HK-2 (cell line): Measurements from ENCODE around the gene FAM43A.
A peak's percentile ranks its signal among the peaks of the same experiment; 100 is the strongest.

ENCODE experiments used
- DNase-seq: peaks from one replicate; pipeline ENCODE4 v3.0.0-alpha.2; 2018; ENCODE audit not compliant: unreplicated experiment

FAM43A gene, protein sequence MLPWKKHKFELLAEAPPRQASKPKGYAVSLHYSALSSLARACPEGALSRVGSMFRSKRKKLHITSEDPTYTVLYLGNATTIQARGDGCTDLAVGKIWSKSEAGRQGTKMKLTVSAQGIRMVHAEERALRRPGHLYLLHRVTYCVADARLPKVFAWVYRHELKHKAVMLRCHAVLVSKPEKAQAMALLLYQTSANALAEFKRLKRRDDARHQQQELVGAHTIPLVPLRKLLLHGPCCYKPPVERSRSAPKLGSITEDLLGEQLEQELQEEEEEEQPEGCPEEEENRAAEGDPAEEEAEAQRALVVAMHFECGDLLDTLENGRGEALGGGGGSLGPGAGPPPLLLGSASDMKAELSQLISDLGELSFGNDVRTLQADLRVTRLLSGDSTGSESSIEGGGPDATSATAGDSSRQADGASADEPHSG

DNA sequence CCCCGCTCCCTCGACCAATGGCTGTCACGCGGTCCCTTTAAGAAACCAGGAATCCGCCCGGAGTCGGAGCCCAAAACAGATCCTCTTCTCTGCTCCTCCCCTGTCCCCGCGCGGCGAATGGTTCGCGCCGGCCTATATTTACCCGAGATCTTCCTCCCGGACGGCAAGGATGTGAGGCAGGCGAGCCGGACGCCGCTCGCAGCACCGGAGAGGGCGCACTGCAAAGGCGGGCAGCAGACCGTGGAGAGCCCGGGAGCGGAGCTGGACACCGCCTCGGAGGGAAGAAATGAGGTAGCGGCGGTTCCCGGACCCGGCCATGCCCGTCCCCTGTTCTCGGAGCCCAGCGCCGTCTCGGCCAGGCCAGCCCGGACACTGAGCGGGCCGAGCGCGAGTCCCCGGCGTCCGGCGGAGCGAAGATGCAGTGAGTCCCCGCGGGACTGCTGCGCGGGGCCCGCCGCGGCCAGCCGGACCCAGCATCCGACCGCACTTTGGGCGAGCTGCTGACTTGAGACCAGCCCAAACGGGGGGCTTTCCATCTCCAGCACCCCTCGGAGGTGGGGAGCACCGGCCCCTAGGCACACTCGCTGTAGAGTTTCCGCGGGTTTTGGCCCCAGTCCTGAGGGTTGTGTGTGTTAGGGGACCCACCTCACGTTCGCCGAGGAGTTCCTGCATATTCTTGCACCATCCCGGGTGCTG lies at the start of gene FAM43A:
FAM43A (plus strand) TSS at position 166 of the 696 bp plus-strand sequence. CDS start 944 bp downstream, outside the sequence.
- DNase-seq = peak; percentile 80

- no peak for DNase-seq
These were observed 48.6 kb upstream of the FAM43A start for GRCh38 chr3:194637066-194637465.

DNA sequence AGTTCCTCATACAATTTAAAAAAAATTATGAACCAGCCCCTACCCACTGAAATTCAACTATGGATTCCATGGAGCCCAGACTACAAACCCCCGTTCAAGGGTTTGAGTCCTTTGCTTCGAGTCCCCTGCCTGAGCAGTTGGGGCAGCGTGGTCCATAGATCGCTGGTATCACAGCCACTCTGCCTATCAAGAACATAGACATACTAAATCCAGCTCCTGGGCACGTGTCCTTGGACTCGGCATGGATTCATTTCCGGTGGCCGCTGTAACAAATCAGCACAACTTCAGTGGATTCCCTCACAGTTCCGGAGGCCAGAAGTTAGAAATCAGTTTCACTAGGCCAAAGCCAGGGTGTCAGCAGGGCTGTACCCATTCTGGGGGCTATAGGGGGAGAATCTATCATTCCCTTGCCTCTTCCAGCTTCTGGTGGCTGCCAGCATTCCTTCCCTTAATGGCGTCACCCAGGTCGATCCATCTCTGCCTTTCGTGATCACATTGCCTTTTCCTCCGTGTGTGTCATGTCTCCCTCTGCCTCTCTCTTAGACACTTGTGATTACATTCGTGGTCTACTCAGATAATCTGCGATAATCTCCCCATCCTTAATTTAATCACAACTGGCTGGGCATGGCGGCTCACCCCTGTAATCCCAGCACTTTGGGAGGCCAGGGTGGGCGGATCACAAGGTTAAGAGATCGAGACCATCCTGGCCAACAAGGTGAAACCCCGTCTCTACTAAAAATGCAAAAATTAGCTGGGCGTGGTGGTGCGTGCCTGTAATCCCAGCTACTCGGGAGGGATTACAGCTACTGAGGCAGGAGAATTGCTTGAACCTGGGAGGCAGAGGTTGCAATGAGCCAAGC lies 47.9 kb upstream of the FAM43A start:
- no peak for DNase-seq

GRCh38 chr3:194638991-194639605 lies 46.6 kb upstream of the FAM43A start:
- no peak for DNase-seq

- no peak for DNase-seq
These were observed 44.9 kb upstream of the FAM43A start for GRCh38 chr3:194640829-194641228.

DNA sequence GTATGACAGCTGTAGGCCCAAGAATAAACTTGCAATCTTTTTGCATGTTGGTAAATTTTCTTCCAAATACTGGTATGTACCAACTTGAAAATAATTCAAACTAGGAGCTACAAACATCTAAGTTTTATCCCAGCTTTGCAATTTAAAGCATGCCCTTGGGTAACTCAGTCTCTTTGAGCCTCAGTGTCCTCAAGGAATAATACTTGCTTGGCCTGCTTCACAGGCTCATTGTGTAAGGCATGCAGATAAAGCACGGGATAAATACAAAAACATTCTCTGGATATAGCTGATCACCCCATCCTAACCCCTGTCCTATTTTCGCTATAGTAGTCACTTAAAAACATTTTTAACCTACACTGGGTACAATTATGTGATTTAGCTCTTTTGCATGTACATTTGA lies 42.9 kb upstream of the FAM43A start:
- DNase-seq = no peak

GRCh38 chr3:194647747-194648146 lies 37.9 kb upstream of the FAM43A start:
- no peak for DNase-seq

DNA sequence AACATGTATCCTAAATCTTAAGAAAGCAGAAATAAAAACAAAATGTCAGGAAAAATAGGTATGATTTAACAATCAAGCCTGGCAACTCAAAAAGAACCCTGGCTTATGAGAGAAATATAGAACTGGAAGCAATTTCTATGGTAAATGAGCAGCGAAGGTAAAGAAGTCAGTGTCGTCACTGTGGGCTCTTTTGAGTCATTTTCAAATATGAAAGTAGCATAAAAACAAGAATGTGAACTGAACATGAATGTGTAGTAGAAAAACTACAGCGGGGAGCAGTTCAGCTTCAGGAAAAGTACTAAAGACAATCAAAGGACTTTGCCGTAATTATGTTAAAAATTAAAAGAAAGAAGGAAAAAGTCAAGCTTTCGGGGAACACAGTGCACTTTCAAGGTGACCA lies 31.2 kb upstream of the FAM43A start:
- DNase-seq = no peak

GRCh38 chr3:194657439-194657838 lies 28.2 kb upstream of the FAM43A start:
- no peak for DNase-seq

DNA sequence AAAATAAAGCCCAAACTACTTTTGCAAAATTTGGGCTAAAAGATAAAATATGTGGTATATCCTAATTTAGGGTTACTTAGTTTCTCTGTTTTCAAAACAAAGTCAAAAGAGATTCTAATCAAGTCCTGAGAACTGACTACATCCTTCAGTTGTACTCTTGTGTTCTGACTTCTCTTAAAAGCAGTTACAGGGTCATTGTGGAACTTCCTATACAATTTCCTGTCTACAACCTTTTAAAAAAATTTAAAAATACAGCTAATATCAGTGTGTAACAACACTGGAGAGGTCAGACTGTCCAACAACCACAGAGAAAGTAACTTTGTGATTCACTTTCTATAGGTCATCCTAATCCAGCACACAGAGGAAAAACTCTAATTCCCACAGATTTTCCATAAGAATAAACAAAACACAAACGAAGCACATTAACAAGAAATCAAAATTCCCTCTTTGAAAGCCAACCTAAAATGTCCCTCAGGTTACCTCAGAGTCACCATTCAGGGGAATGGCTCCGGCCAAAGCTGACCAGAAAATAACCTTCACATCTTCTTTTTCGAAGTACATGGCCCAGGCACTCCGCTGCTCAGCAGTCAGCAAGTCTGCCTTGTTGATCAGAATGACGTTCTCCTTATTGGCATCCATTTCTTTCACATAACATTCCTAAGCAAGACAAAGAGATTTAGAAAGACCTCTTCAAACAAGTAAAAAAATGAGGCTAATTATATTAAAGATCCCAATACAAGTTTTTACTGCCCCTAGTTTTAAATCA lies 27.0 kb upstream of the FAM43A start:
- no peak for DNase-seq

DNA sequence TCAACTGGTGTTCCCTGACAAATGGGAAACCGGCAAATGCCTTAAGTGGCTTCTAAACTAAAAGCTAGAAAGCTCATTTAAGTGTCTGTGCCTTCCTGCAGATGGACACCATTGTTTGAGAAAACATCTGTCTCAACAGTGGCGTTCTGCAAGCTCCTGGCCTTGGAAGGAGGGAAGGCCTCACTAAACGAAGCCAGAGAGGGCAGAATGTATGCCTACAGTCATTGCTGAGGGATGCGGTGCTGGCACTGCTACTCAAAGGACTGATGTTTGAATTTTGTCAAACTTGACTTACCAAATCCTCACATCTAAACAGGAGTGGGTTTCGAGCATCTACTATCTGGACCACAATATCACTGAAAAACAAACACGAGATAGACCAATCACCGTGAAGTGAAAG lies 25.9 kb upstream of the FAM43A start:
- DNase-seq = no peak

- DNase-seq = no peak
These were observed 24.3 kb upstream of the FAM43A start for GRCh38 chr3:194661374-194661773.

- no peak for DNase-seq
These were observed 23.7 kb upstream of the FAM43A start for GRCh38 chr3:194661946-194662345.

GRCh38 chr3:194664857-194665256 lies 20.8 kb upstream of the FAM43A start:
- DNase-seq = no peak

GRCh38 chr3:194667363-194667762 lies 18.3 kb upstream of the FAM43A start:
- no peak for DNase-seq

GRCh38 chr3:194671511-194671899 lies 14.2 kb upstream of the FAM43A start:
- no peak for DNase-seq

DNA sequence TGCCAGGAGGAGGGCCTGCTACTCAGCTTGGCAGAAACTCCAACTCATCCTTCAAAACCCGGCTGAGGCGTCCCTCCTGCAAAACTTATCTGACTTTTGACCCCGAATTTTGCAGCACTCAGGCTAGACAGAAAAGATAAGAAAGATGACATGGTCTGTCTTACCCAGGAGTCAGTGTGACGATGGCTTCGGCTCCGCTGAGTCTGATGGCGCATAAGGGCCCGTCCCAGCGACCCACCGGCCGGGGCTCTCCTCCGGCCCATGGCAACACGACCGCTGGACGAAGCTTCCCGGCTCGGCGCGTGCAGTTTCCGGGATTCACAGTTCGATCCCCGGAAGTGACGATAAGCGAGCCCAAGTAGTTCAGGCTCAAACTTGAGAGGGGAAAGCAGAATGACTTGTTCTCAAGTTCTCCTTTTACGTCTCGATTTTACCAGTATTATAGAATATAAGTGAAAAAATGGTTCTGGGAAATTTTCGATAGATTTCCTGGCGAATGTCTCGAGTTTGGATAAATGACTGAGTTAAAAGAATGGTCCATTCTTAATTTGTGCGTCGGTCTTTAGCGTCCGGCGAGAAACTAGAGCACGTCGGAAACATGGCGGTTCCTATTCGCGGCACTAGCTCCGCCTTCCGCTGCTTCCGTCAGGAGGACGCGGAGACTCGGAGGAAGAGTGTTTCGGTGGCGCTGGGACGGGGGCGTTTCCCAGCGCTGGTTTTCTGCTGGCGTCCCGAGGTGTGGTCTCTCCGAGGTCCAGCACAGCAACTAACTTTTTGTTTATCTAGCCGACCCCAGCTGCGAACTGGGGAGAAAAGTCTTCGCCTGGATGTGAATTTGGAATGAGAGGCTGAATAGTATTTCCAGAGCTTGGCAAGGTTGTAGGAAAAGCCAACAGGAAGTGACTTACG lies 13.5 kb upstream of the FAM43A start, which contains the start of gene LSG1:
LSG1 (minus strand) TSS at position 292 of the 909 bp plus-strand sequence; CDS start at position 263, 29 bp downstream.
- peak; percentile 91 for DNase-seq

GRCh38 chr3:194672876-194673275 lies 12.8 kb upstream of the FAM43A start:
- DNase-seq = no peak

DNA sequence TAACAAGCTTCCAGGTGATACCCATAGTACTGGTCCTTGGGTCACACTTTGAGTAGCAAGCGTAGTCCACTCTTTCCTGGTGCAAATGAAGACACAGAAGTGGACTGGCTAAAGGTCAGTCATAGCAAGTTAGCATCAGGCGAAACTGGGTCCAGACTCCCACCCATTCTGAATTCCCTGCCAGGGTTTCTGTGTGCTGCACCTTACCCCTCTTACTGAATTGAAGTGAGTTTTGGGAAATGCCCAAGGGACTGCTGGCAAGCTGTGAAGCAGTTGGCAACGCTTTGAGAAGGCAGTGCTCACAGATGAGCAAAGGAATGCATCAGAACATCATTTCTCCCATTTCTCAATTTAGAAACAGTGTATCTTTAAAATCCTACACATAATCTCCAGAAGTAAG lies 11.9 kb upstream of the FAM43A start:
- DNase-seq = no peak
